NCI-H2227 (cell line): Measurements from ENCODE around the gene EXOC3L2.

Source experiments
- DNase-seq: peaks from one replicate; lab custom pipeline; 2025; ENCODE audit not compliant: unreplicated experiment; lab: John Stamatoyannopoulos, UW

Gene EXOC3L2

DNA sequence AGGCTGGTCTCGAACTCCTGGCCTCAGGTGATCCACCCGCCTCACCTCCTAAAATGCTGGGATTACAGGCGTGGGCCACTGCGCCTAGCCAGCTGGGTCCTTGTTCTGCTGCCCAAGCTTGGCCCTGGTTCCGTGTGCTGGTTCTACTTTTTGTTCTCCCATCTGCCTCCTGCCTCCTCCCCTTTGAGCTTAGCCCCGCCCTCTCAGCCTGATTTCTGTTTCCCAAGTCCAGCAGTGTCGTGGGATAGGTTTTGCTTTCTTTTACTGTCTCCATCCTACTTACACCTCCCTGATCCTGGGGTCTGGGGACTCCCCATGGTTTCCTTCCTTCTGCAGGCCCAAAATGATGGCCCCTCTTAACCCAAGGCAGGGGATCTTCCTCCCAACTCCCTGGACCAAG is 64.3 kb downstream of the EXOC3L2 start:
- DNase-seq: no peak

DNA sequence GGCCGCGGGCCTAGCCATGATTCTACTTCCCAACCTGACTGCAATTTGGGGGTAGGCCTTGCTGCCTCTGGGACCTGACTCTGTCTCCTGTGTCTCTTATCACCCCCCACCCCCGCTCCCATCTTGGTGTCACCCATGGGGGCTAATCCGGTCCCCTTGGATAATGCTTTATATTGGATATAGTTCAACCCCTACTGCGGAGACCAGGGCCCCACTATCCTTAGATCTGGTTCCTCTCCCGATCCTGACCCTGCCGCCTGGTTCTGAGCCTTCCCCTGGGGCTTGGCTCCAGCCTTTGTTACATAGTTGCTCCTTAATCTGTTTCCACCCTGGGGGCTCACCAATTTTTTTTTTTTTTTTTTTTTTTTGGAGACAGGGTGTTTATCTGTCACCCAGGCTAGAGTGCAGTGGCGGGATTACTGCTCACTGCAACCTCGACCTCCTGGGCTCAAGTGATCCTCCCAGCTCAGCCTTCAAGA is 65.3 kb downstream of the EXOC3L2 start:
- DNase-seq: no peak

DNA sequence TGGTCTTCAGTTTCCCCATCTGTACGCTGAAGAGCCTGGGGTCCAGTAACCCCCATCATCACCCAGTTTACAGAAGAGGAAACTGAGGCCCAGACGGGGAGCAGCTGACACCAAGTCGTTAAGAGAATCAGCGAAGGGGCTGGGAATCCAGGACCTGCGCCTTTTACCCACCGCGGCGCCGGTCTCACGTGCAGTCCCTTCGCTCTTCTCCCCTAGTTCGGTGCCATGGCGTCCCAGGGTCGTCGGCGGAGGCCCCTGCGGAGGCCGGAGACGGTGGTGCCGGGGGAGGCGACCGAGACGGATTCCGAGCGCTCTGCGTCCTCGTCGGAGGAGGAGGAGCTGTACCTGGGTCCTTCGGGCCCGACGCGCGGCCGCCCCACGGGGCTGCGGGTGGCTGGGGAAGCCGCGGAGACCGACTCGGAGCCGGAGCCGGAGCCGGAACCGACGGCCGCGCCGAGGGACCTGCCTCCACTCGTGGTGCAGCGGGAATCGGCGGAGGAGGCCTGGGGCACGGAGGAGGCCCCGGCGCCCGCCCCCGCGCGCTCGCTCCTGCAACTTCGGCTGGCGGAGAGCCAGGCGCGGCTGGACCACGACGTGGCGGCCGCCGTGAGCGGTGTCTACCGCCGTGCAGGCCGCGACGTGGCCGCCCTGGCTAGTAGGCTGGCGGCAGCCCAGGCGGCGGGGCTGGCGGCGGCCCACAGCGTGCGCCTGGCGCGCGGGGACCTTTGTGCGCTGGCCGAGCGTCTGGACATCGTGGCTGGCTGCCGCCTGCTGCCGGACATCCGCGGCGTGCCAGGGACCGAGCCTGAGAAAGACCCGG is 65.9 kb downstream of the EXOC3L2 start:
- DNase-seq: peak; percentile 36

DNA sequence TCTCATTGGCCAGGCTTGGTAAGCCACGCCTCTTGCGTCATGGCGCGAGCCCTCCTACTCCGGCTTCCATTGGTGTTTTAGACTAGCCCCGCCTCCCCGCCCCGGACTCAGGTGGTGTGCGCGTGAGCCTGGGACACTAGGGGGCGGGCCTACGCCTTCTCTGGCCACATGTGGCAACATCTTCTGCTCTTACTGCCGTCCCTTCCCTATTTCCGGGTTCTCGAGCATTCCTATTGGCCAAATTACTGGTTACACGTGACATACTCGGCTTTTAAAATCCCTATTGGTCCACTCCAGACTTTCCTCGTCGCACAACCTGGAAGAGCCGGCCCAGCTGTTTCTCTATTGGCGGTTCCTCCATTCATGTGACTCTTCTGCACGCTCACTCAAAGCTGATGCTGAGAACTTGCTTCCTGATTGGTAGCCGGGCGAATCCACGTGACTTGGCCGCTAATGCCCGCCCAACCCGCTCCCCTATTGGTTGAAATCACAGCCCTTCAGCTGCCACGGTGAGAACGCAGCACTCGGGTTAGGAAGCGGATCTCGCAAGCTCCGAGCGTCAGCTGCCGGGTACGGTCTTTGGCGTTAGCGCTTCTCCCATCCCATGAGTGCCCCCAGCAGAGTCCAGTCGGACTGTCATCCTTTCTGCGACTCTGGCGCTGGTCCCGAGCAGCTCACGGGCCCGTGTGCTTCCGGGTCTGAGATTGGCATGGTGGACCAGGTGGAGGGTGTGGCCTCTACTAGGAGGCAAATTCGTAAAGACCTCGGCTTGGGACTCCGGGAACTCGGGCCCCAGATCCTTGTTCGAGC is 66.7 kb downstream of the EXOC3L2 start, which contains the start of gene BLOC1S3:
Gene BLOC1S3, plus strand, starts transcription at position 523 of the 810 bp plus-strand sequence. CDS start 513 bp downstream, outside the sequence.
- peak; percentile 98 for DNase-seq

DNA sequence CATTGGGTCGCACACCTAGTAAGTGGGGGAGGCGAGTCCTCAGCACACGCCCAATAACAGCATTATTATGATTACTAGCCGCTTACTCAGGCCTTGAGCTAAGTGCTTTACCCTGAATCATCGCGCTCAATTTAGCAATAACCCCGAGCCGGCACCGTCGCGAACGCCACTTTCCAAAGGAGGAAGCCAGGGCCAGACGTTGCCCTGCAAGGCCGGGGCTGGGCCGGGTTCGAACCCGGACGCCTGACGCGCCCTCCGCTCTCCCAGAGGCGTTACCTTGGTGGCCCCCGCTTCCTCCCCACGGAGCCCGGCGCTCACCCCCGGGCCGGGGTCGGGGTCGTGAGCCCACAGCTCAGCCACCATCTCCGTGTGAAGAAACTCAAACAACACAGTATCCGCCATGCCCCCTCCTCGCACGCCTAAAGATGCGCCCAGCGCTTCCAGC is 67.4 kb downstream of the EXOC3L2 start, which contains the start of gene TRAPPC6A:
Gene TRAPPC6A, minus strand, starts transcription at position 421 of the 445 bp plus-strand sequence. Its CDS starts 19 bp downstream, at position 402.
- peak; percentile 59 for DNase-seq

DNA sequence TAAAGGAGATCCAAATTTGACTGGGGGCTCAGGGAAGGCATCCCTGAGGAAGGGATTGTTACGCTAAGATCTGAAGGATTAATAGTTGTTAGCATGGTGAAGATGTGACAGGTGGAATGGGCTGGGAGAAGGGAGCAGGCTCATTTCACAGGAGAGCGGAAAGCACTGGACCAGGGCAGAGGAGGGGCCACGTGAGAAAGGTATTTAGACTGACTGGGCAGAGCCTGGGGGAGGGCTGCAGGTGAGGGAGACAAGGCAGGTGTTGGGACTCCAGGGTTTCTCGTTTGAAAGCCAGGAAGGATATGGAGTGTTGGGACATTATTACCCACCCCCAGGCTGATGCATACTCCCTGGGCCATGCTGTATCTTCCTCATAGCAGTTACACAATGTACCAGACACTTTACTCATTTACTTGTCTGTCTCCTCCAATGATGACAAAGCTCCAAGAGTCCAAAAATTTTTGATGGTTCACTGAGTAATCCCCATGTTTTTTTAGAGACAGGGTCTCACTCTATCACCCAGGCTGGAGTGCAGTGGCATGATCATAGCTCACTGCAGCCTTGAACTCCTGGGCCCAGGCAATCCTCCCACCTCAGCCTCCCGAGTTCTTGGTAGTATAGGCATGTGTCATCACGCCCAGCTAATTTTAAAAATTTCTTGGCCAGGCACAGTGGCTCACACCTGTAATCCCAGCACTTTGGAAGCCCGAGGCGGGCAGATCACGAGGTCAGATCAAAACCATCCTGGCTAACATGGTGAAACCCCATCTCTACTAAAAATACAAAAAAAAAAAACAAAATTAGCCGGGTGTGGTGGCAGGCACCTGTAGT is 69.5 kb downstream of the EXOC3L2 start:
- DNase-seq: no peak

DNA sequence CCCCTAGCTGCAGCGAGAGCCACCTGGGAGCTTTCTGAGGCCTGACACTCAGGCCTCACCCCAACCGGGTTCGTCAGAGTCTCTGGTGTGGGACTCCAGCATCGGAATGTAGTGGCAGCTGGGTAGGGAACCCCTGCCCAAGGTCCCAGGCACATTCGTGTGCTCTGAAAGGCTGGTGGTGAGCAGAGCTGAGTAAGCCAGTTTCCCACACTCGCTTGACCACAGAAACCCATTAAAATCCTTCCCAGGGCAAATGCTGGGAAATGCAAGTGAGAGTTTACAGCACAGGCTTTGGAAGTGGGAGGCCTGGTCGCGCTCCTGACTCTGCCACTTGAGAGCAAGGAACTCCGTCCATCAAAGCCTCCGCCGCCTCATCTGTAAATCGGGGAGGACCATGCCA is 71.4 kb downstream of the EXOC3L2 start:
- DNase-seq: no peak

DNA sequence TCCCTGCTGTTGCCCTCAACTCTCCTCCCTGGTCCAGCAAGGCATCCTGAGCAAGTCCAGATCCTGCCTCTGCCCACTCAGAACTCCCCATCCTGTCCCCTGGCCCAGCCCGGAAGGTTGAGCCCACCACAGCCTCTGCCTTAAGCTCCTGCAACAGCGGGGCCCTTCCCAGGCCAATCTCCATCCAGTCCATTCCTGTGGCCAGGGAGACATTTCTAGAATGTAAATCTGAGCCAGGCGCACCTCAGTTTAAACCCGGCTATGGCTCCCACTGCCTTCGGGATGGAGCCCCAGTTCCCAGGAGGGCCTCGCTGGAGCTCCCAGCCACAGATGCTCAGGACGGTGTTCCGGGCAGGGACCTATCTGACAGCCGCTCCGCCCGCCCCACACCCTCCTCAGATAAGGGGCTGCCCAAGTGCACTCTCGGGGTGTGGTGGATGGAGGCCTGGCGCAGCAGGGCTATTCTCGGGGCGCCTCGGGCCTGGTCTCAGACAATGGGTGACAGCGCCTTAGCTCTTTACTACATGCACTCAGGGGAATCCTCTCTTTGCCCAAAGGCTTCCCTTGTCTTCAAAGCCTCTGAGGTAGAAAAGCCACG is 72.5 kb downstream of the EXOC3L2 start:
- DNase-seq: no peak

DNA sequence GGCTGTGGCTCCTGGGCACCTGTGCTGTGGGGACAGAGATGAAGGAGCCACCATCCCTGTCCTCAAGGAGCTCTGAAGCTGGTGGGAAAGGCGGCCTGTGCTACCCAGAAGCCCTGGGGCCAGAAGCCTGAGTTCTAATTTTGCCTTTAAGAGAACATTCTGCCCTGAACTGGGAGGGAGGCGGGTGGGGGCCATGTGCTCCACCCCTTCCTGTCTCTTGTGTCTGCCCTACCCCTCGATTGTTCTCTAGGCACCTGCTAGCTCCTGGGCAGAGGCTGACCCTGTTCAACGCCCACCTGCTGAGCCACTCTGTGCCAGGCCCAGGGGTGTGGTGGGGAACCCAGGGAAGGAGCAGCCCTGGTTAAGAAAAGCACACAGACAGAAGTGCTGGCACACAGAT is 73.0 kb downstream of the EXOC3L2 start:
- no peak for DNase-seq

DNA sequence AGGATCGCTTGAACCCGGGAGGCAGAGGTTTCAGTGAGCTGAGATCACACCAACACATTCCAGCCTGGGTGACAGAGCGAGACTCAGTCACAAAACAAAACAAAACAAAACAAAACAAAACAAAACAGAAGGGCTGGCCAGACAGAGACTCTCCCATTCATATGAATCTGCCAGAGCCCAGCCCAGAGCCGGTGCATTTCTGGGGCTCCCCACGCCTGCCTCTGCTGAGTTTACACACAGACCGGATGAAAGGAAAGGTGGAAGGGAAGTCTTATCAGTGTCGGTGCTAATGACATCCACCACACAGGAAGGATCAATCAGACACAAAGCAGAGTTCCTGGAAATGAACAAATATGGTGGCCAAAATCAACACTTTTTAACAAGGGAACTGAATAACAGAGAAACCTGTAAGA is 74.0 kb downstream of the EXOC3L2 start:
- DNase-seq: no peak

DNA sequence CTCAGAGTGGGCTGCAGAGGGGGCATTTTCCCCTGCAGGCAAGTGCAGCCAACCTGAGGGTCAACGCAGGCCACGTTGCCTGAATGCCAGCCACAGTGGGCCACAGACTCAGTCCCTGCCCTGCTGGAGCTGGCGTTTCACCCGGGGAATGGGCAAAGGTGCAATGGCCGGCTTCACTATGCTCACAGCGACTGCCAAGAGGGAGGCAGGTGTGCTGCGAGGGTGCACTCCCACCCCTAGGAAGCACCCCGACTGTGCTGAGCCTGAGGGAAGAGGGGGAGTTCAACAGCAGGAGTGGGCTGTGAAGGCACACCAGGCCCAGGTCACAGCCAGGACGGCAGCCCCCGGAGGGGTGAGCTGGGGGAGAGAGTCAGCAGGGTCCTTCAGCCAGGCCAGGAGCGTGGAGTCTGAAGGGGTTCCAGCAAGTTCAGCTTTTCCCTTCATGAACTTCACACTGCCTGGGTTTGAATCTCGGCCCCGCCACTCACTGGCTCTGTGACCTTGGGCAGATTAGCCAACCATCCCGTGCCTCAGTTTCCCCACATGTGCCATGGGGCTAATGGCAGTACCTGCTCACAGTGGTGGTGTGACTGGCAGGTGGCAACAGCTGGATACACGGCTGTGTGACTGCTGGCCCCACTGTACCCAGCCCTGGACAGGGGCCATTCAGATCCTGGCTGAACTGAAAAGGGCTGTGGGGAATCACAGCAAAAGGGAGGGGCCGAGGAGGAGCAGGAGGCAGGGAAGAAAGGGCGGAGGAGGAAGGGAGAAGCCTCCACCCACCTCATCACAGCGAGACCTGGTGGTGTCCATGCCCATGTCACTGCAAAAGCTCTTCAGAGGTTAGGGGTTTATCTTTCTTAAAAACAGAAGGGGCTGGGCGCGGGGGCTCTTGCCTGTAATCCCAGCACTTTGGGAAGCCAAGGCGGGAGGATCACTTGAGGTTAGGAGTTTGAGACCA is 74.8 kb downstream of the EXOC3L2 start:
- no peak for DNase-seq

DNA sequence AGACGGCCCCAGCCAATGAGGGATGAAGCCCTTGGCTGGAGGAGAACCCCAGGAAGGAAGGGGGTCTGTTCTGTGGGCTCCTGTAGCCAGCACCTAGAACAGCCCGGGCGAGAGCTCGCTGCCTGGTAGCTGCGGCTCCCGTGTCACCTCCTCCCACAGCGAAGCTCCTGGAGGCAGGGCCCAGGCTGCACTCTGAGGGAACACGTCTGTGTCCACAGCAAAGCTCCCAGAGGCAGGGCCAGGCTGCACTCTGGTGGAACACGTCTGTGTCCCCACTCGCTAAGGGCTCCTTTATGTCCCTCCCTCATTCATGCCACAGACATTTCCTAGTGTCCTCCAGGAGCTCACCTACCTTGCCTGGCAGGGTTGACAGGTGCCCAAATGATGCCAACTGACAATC is 75.6 kb downstream of the EXOC3L2 start:
- no peak for DNase-seq

DNA sequence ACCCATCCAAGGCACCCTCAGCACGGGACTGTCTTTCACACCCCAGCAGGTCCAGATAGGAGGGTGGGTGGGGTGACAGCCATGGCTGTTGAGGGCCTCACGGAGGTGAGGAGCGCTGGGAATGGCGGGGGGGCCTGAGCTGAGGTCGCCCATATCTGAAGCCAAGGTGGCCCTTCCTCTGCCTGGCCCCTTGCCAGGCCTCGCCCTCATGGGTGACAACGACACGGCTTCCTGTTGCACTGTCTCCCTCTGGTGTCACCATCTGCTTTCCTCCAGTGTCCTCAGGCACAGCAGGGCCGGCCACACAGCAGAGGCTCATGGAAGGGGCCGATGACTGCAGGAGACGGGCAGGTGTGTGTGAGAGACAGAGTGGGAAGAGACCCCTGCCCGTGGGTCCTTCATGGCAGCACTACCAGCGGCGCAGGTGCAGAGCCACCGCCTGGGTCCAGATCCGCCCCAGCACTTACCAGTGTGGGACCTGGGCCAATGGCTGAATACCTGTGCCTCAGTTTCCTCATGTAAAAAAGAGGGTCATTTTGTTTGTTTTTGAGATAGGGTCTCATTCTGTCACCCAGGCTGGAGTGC is 76.3 kb downstream of the EXOC3L2 start:
- DNase-seq: no peak

DNA sequence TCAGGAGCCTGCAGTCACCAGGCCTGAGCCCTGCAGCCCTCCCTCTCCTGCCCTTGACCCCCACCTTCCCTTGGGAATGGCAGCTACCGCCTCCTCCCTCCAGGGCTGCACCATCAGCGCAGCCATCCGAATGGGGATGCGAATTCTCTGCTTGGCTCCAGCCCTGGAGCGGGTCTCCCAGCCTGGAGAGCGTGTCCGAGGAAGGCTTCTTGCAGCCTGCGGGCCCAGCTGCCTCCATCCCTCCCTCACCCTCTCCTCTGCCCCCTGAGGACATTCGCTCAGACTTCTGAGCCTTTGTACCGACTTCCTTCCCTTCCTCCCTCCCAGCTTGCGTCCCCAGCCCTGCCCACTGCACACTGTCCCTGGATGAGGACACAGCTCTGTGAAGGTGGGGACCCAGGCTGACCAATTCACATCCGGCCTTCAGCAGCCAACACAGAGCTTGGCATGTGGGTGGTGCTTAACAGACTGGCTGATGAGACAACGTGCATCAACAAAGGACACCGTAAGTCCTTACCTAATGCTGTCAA is 78.4 kb downstream of the EXOC3L2 start:
- DNase-seq: no peak

DNA sequence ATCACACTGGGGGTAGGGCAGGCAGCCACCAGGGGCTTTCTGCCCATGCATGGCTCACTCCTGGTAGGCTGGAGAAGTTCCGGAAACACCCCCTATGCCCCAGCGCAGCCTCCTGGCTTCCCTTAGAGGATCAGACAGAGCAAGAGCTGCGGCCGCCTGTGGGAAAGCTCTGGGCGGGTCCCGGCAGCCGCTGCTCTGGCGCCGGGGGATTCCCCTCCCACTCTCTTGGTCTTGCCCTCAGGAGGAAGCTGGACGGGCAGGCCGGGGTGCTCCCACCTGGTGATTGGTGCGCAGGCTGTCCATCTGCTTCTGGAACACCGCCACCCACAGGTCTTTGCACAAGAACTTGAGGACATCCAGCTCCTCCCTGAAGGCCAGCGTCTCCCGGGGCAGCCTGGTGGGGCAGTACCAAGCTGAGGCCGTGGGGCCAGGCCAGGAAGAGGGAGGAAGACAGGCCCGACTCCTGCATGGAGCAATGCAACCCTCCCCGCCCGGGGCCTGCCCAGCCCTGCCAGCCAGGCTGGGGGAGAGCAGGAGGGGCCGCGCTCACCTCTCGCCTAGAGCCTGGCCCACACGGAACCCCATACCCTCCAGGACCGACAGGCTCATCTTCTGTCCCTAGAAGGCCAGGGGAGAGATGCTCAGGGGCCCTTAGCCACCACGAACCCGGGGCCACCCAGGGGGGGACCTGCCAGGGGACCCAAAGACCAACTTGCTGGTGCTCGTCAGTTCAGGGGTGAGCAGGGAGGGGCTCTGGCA is 80.5 kb downstream of the EXOC3L2 start:
- peak; percentile 21 for DNase-seq

DNA sequence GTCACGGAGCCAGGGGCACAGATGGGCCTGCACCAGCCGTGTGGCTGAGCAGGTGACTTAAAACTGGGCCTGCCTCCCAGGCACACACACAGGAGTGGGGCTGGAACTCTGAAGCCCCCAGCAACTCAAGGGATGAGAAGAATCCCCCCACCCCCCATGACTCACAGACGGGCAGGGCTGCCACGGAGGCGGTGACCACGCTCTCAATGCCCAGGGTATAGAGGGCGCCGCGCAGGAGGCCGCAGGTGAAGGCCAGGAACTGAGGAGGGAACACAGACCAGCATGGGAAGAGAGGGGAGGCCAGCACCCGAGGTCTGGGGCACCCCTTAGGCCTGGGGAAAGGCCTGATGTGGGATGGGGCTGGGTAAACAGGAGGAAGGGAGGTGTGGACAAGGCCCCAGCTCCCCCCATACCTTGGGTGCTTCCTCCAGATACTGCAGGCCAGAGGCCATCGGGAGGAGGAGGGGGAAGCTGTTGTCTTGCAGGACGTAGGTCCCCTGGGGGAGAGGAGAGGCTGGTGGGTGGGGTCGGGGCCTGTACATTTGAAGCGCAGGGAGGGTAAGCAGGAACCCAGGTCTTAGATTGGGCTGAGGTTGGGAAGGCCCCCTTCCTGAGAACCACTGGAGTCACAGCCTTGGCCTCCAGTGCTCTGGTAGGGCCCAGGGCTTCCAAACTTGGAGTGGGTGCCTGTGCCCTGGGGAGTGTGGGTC is 81.3 kb downstream of the EXOC3L2 start:
- DNase-seq: no peak

DNA sequence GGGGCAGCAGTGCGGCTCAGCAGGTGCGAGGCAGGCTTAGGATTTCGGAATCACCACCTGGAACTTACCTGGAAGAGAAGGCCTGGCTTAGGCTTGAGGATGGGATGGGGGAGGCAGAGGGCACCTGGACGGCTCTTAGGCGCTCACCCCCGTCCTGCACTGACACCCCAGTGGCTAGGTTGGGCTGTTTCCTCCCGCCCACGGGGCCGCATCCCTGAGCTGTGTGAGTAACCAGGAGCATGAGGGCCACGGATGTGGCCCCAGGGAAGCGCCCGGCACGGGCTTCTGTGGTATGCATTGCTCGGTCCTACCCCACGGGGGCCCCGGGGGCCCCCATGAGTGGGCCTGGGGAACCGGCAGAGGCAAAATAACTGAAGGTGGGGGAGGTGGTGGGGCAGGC is 82.1 kb downstream of the EXOC3L2 start:
- no peak for DNase-seq
